ENCODE results near the gene SMAP2. TPM values are rescaled to one million over a fixed set of nuclear protein-coding genes. Genes with fewer than 3 reads are reported as not detected.

SMAP2 gene
- total RNA-seq, 1 experiment from 2014 or later, result 8.2 TPM

GRCh38 chr1:40439247-40439646, 65.7 kb downstream of the SMAP2 start:
- WGBS (ENCODE audit: extremely low coverage, insufficient read length, low lambda C conversion rate), result no CpG with 5 or more reads among the region's 5 CpGs
- H4K5ac ChIP-seq (ENCODE audit: insufficient read length, low read depth, low read length), result no peak overlapping the region
- H3K23ac ChIP-seq (ENCODE audit: insufficient read length, low read depth, low read length), result no peak overlapping the region
- TF ChIP-seq CTCF (conservative IDR thresholded peaks at IDR 0.05), result no peak
- no peak overlapping the region for H3K4me2 ChIP-seq (ENCODE audit: insufficient read depth, insufficient read length, low read length)
- Mint-ChIP-seq H3K9me3 (no peaks in the 10 kb centered on the region; a peak in 1 of 5 replicates), H3K4me1 (no peaks in the 10 kb centered on the region), H3K27me3 (ENCODE audit: low read depth) (no peaks in the 10 kb centered on the region), H3K27ac (no peak overlapping the region), H3K4me3 (no peak overlapping the region), H3K36me3 (ENCODE audit: insufficient read depth in 1 of 3, low read depth in 3 of 3) (no peaks in the 10 kb centered on the region)
- H3T11ph ChIP-seq (ENCODE audit: low read length), result no peak overlapping the region
- no peak overlapping the region for H3K4ac ChIP-seq (ENCODE audit: low read depth, low read length)
- no peak overlapping the region for H2BK20ac ChIP-seq (ENCODE audit: low read depth, low read length, poor library complexity, severe bottlenecking)
- H2AFZ ChIP-seq (ENCODE audit: low read length), result no peak overlapping the region
- H2BK120ac ChIP-seq (ENCODE audit: low read depth, low read length, poor library complexity, severe bottlenecking), result no peak overlapping the region
- no peak overlapping the region for H4K91ac ChIP-seq (ENCODE audit: insufficient read length, low read depth, low read length)
- no peak overlapping the region for H2AK5ac ChIP-seq (ENCODE audit: insufficient read length, low read length)
- H3K9me3 ChIP-seq (ENCODE audit: control insufficient read depth, low read depth, low read length), result no peaks in the 10 kb centered on the region
- H3K18ac ChIP-seq (ENCODE audit: insufficient read length, low read depth, low read length), result no peak overlapping the region
- H4K20me1 ChIP-seq (ENCODE audit: control insufficient read depth, insufficient read depth, insufficient read length), result no peaks in the 10 kb centered on the region
- H2BK5ac ChIP-seq (ENCODE audit: insufficient read length, low read length), result no peak overlapping the region
- no peak overlapping the region for H3K56ac ChIP-seq (ENCODE audit: insufficient read length, low read depth, low read length)
- H2BK12ac ChIP-seq (ENCODE audit: insufficient read length, low read depth, low read length), result no peak overlapping the region
- H4K8ac ChIP-seq (replicated peaks; ENCODE audit: insufficient read length, low read depth, low read length), result no peak overlapping the region
- H3K23me2 ChIP-seq (ENCODE audit: insufficient read length, low read depth, low read length, poor library complexity, severe bottlenecking), result no peaks in the 10 kb centered on the region
- no peaks in the 10 kb centered on the region for H3K4me1 ChIP-seq (ENCODE audit: insufficient read depth, low read length)
- no peak overlapping the region for H3K27ac ChIP-seq (ENCODE audit: insufficient read length, low read depth, low read length)
- no peaks in the 10 kb centered on the region for H3K27me3 ChIP-seq (ENCODE audit: insufficient read depth, low read length)
- H3K9ac ChIP-seq (ENCODE audit: extremely low read depth, insufficient read length, low read length), result no peak overlapping the region
- H3K14ac ChIP-seq (ENCODE audit: insufficient read depth, low read length), result no peak overlapping the region
- DNase-seq, result no peak
- H3K79me2 ChIP-seq (ENCODE audit: insufficient read depth, low read length), result no peaks in the 10 kb centered on the region
- H3K79me1 ChIP-seq (ENCODE audit: insufficient read depth, low read depth, low read length, poor library complexity, severe bottlenecking), result no peaks in the 10 kb centered on the region
- H2BK15ac ChIP-seq (ENCODE audit: low read depth, low read length), result no peak overlapping the region

Measured in H9 (cell line).